Measurements from ENCODE around the gene GLS2.
"Not testable (repeated sequence)": the region's sequence is repeated elsewhere in the genome, so short reads cannot be mapped to it uniquely, and the experiment has no call there.

GLS2 gene

DNA sequence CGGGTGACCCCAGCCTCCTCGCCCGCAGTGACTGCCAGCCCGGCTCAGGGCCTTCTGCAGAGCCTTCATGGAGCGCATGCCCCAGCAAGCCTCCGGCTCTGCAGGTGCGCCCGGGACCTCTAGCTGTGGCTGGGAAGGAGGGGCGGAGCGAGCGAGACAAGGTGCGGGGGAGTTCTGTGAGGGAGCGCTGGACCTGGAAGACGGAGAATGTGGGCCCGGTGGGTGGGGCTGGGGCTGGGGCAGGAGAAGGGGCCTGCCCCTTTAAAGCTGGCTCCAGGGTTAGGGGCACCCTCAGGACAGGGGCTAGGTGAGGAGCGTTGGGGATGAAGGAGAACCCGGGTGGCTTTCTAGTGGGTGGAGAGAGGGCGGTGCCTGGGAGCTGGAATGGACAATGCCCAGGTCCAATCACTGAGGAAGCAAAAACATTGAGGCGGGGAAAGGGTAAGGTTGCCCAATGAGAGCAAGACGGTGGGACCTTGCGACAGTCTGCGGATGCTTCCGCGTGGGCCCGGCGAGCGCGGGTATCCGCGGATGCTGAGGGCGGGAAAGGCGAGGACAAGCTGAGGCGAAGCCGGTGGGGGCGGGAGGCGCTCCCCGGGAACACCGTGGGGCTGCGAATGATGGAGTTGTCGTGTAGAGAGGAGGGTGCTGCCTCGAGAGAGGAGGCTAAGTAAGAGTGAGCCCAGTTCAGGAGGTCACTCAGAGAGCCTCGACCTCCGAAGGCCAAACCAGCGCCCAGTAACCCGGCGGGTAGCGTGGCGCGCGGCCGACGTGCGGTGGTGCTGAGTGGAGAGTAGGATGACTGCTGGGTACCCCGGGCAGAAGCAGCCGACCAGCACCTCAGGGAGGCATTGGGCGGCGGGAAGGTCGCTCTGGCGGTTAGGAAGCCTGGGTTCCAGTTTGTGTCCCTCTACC is at the start of gene GLS2:
TSS of gene GLS2 (minus strand) at position 121 of the 915 bp plus-strand sequence. CDS start at position 78, 43 bp downstream.
- peak; percentile 73 for DNase-seq

GRCh38 chr12:56537546-56537945 is 49.6 kb upstream of the GLS2 start:
- DNase-seq: no peak

DNA sequence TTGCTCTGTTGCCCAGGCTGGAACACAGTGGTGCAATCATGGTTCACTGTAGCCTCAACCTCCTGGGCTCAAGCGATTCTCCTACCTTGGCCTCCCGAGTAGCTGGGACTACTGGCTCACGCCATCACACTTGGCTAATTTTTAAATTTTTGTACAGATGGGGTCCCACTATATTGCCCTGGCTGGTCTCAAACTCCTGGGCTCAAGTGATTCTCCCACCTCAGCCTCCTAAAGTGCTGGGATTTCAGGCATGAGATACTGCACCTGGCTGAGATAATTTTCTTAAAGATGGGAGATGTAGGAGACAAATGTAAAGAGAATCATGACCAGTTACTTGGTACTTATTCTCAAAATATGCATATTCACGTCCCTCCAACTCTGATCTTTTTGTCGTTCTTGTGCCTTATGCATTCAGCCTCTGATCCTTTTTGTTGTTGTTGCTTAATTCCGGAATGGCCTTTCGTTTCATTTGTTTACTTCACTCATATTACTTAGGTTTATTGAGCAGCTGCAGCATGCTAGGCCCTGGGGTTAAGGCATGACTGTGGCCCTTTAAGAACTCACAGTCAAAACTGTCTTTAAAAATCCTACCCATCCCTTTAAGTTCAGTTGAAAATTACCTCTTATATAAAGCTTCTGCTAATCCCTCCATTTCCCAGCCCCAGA is 42.6 kb upstream of the GLS2 start:
- DNase-seq: no peak

GRCh38 chr12:56529656-56530055 is 41.7 kb upstream of the GLS2 start:
- DNase-seq: no peak

- DNase-seq: no peak
Measured at GRCh38 chr12:56528846-56529245, 40.9 kb upstream of the GLS2 start.

DNA sequence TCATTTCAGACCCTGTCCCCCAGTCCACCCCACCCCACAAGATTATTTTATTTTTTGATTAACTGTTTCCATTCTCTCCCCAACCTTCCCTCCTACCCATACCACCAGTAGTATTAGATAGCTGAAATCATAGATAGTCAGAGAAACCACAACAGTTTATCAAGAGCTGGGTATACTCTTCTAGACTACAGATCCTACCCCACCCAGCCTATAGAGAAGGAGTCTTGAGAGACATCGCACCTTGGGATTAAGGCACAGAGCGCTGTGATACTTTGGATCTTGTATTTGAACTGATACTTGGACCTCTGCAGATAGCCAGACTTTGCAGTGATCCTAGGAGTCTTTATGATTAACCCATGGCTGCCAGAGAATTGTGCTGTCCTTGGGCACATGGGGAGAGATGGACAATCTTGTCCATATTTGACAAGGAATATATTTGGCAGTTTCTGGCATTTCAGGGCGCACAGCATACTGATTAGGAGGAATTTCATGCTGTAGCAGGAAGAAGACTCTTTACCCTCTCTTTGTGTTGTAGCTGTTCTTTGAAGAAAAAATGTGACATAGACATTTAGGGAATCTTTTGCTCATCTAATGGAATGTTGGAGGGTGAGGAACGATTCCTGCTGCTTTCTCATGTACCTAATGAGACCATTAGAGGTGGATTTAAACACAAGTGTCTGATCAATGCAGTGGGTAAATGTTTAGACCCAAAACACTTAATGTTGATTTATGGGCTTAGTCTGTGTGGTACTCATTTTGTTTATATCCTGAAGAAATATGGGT is 34.6 kb upstream of the GLS2 start:
- peak; percentile 33 for DNase-seq

- DNase-seq: peak; percentile 93
Measured at GRCh38 chr12:56521590-56522371, 33.8 kb upstream of the GLS2 start, which contains the start of gene RBMS2. Gene RBMS2, plus strand, starts transcription at chr12:56521820. Its CDS starts 204 bp downstream, at chr12:56522024.

DNA sequence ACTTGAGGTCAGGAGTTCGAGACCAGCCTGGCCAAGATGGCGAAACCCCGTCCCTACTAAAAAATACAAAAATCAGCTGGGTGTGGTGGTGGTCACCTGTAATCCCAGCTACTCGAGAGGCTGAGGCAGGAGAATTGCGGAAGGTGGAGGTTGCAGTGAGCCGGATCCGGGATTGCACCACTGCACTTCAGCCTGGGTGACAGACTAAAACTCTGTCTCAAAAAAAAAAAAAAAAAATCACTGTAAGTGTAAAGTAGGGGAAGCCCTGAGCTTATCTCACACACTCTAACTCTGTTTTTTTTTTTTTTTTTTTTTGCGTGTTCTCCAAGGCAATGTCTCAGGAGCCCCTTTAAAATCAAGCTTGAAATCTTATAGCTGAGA is 33.2 kb upstream of the GLS2 start:
- DNase-seq: no peak

DNA sequence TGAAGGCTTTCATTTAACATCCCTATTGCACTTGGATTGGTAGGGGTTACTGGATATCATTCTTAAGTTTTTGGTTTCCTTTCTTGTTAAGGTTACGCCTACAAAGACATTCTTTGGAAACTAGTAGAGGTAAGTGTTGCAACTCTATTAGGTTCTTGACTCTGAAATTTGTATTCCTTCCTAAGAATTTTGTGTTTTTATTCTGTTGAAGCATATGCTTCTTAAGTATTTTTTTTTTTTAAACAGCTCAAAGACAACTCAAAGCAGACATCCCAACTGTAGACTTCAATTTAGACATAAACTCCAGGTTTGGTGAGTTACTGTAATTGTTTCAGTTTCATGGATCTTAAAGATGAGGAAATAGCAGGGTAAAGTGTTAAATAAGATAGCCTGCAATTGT is 32.5 kb upstream of the GLS2 start:
- DNase-seq: no peak

DNA sequence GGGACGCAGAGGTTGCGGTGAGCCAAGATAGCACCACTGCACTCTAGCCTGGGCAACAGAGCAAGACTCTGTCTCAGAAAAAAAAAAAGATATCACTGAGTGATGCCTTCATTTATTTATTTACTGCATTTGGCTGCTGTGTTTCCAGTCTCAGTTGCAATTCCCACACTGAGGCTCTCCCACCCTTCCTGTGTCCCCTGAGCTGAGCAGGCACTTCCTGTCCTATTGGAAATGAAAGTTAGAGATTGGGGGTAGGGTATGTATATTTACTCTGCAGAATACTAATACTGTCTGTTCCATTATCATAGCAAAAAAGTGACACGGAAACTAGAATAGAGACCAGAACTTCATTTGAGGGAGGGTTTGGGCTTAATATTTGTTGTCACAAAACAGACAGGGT is 32.1 kb upstream of the GLS2 start:
- no peak for DNase-seq

GRCh38 chr12:56518570-56518969 is 30.6 kb upstream of the GLS2 start:
- no peak for DNase-seq

DNA sequence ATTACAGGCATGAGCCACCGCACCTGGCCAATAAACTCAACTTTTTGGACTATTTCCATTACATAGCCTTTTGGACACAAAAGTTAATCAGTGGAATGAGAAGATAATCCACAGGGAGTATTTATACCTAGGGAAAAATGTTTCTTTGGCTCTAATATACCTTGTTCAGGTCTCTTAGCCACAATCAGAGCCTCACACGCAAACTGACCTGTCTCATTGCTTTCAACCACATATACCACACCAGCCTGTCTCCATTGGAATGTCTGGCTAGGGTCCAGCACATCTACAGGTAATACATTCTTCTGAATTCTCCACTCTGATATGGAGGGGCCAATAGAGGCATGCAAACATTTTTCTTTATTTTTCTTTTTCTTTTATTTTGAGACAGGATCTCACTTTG is 29.9 kb upstream of the GLS2 start:
- no peak for DNase-seq

DNA sequence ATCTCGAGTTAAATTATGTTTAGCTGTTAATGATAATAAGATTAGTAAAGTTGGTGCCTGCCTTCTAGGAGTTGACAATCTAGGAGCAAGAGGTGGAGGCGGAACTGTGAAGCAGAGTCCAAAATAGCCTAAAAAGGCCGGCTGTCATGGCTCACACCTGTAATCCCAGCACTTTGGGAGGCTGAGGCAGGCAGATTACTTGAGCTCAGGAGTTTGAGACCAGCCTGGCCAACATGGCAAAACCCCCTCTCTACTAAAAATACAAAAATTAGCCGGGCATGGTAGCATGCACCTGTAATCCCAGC is 26.0 kb upstream of the GLS2 start:
- DNase-seq: not testable (repeated sequence)

DNA sequence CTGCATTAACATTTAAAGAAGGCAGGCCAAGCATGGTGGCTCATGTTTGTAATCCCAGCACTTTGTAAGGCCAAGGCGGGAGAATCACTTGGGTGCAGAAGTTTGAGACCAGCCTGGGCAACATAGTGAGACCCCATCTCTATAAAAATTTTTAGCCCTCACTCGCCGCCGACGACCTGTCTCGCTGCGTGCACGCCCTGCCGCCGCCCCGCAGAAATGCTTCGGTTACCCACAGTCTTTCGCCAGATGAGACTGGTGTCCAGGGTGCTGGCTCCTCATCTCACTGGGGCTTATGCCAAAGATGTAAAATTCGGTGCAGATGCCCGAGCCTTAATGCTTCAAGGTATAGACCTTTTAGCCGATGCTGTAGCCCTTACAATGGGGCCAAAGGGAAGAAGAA is 22.8 kb upstream of the GLS2 start:
- no peak for DNase-seq

- not testable (repeated sequence) for DNase-seq
Measured at GRCh38 chr12:56499879-56500278, 11.9 kb upstream of the GLS2 start.

DNA sequence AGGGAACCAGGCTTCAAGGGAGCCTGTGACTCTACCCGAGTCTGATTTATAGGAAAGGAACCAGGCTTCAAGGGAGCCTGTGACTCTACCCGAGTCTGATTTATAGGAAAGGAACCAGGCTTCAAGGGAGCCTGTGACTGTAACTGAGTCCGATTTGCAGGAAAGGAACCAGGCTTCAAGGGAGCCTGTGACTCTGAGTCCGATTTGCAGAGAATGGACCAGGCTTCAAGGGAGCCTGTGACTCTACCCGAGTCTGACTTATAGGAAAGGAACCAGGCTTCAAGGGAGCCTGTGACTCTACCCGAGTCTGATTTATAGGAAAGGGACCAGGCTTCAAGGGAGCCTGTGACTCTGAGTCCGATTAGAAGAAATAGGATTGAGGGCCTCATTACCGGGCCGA is 11.5 kb upstream of the GLS2 start:
- DNase-seq: not testable (repeated sequence)

DNA sequence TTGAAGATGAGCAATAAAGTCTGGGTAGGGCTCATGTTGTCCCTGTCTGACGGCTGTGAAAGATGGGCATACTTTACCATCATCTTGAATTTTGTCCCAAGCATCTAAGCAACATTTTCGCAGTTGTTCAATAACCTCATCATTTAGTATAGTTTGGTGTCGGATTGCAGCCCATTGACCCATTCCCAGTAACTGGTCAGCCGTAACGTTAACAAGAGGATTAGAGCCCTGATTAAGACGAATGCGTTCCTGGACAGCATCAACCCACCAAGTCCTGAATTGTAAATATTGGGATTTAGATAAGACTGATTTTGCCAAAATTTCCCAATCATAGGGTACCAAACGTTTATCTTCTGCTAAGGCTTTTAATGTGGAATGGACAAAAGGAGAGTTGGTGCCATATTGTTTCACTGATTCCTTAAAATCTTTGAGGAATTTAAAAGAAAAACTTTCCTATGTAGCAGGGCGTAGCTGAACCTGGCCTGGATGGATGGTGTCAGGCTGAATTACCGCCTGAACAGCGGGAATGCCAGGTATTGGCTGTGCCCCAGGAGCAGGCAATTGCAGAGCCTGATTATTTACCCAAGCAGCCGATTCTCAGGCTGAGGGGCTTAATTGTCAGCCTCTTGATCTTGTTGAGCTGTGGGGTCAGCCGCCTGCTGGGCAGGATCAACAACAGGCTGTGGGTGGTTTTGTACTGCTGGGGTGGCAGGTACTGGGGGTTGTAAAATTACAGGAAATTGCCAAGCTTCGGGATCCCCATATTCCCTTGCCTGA is 10.4 kb upstream of the GLS2 start:
- not testable (repeated sequence) for DNase-seq

GRCh38 chr12:56496704-56497103 is 8.7 kb upstream of the GLS2 start:
- peak; percentile 44 for DNase-seq

DNA sequence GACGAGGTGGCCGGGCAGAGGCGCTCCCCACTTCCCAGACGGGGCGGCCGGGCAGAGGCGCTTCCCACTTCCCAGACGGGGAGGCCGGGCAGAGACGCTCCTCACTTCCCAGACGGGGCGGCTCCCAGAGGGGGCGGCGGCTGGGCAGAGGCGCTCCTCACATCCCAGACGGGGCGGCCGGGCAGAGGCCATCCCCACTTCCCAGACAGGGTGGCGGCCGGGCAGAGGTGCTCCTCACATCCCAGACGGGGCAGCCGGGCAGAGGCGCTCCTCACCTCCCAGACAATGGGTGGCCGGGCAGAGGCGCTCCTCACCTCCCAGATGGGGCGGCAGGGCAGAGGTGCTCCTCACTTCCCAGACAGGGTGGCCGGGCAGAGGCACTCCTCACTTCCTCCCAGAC is 6.5 kb upstream of the GLS2 start:
- DNase-seq: not testable (repeated sequence)

GRCh38 chr12:56494106-56494415 is 6.1 kb upstream of the GLS2 start:
- DNase-seq: not testable (repeated sequence)

GRCh38 chr12:56493409-56494105 is 5.6 kb upstream of the GLS2 start:
- not testable (repeated sequence) for DNase-seq

All from right hindlimb (tissue), 1 donor.